K562 (cell line): ENCODE results near the gene MCM9. TPM values are rescaled to one million over a fixed set of nuclear protein-coding genes. Genes with fewer than 3 reads are reported as not detected.

Experiments
- ARHGAP35 ChIP-seq: fragments of 450-650 bp; IDR thresholded peaks from 2 replicates; pipeline ENCODE4 v1.6.1; 2018; ENCODE audit not compliant: partially characterized antibody
- ARID1B ChIP-seq: fragments of 450-650 bp; IDR thresholded peaks from 2 replicates; pipeline ENCODE4 v1.6.1; 2016; ENCODE audit warnings: antibody characterized with exemption, mild to moderate bottlenecking, inconsistent platforms
- CHD1 ChIP-seq: fragments of 200-600 bp; sonication (generic); IDR thresholded peaks from one replicate; pipeline ENCODE4 v1.6.1; 2012; ENCODE audit warnings: mild to moderate bottlenecking, moderate library complexity, low read length, inconsistent platforms
- FOXK2 ChIP-seq, 2 experiments: fragments of 450-650 bp; IDR thresholded peaks in 1 of 2; conservative IDR thresholded peaks in 1 of 2; 2 replicates each; pipeline ENCODE4 v1.6.1; 2016; ENCODE audit warnings: low read depth in 2 of 2, mild to moderate bottlenecking in 1 of 2
- FOXM1 ChIP-seq, 2 experiments: fragments of 450-650 bp in 1 of 2; sonication (generic) in 1 of 2; formaldehyde crosslinking in 1 of 2; IDR thresholded peaks; 2 replicates each; pipeline versions ENCODE4 v1.6.1 to v1.9.0; 2017 to 2022; ENCODE audit warnings: low read depth in 2 of 2, mild to moderate bottlenecking in 2 of 2, missing genetic modification reagents in 1 of 2, moderate library complexity in 1 of 2
- HMGN3 ChIP-seq: IDR thresholded peaks from 2 replicates; pipeline ENCODE4 v1.6.1; 2011; ENCODE audit warnings: borderline replicate concordance, low read depth, mild to moderate bottlenecking, mixed read lengths, low read length; ENCODE audit not compliant: insufficient read length; ENCODE audit errors: extremely low read depth
- NR2F6 ChIP-seq: fragments of 450-650 bp; formaldehyde crosslinking; IDR thresholded peaks from 2 replicates; pipeline ENCODE4 v1.4.0; 2020; ENCODE audit warnings: mild to moderate bottlenecking
- NR4A1 ChIP-seq, 2 experiments: fragments of 250-450 bp in 1 of 2; fragments of 450-650 bp in 1 of 2; sonication (Bioruptor Pico) in 1 of 2; IDR thresholded peaks; 2 replicates each; pipeline versions ENCODE4 v1.4.0 to v1.6.1; 2016 to 2020; ENCODE audit warnings: mild to moderate bottlenecking in 2 of 2, missing compliant biosample characterization in 1 of 2, missing genetic modification characterization in 1 of 2, moderate library complexity in 1 of 2
- SIX5 ChIP-seq, 2 experiments: IDR thresholded peaks; 2 replicates each; pipeline ENCODE4 v1.6.1; 2011; ENCODE audit warnings: low read length in 2 of 2, borderline replicate concordance in 1 of 2, low read depth in 1 of 2, mild to moderate bottlenecking in 1 of 2, moderate library complexity in 1 of 2; ENCODE audit not compliant: insufficient read depth in 1 of 2
- SMC3 ChIP-seq: conservative IDR thresholded peaks from 2 replicates; pipeline ENCODE4 v1.6.1; 2011; ENCODE audit warnings: low read depth, low read length, improper control_type of control experiment; ENCODE audit not compliant: insufficient read depth
- TAF7 ChIP-seq: fragments of 450-650 bp; IDR thresholded peaks from 2 replicates; pipeline ENCODE4 v1.6.1; 2016; ENCODE audit warnings: missing genetic modification characterization, missing compliant biosample characterization
- TBL1XR1 ChIP-seq, 2 experiments: IDR thresholded peaks; 2 replicates each; pipeline ENCODE4 v1.6.1; 2012; ENCODE audit warnings: improper control_type of control experiment in 2 of 2, low read length in 2 of 2, mild to moderate bottlenecking in 1 of 2
- ZNF282 ChIP-seq: sonication (generic); formaldehyde crosslinking; IDR thresholded peaks from 2 replicates; pipeline ENCODE4 v1.8.1; 2023; ENCODE audit warnings: missing genetic modification reagents
- ZNF586 ChIP-seq: fragments of 450-650 bp; formaldehyde crosslinking; conservative IDR thresholded peaks from 2 replicates; pipeline ENCODE4 v1.4.0; 2020; ENCODE audit warnings: mild to moderate bottlenecking, moderate library complexity
- ZNF639 ChIP-seq, 2 experiments: fragments of 200-800 bp in 1 of 2; sonication (Bioruptor generic) in 1 of 2; sonication (generic) in 1 of 2; formaldehyde crosslinking in 1 of 2; IDR thresholded peaks in 1 of 2; conservative IDR thresholded peaks in 1 of 2; 2 replicates each; pipeline versions ENCODE4 v1.5.0 to v1.6.1; 2016 to 2020; ENCODE audit warnings: missing compliant biosample characterization in 1 of 2, missing genetic modification characterization in 1 of 2, missing genetic modification reagents in 1 of 2
- ZNF766 ChIP-seq: fragments of 200-800 bp; sonication (Bioruptor generic); conservative IDR thresholded peaks from 2 replicates; pipeline ENCODE4 v1.6.1; 2016; ENCODE audit warnings: missing genetic modification characterization, missing compliant biosample characterization
- polyA plus RNA-seq, 8 experiments: library from polyadenylated mRNA; depleted of rRNA in 4 of 8; stranded (reverse) in 5 of 8; unstranded in 3 of 8; fragments of >200 nt; fragmentation: Nextera tagmentation in 2 of 8; fragmentation: Illumina TruSeq in 1 of 8; extraction: Ambion mirVana in 2 of 8; extraction: Trizol in 1 of 8; gene quantifications; 2 replicates each; pipeline versions ENCODE4 v1.2.1 to v1.2.3, GENCODE V29; 2011 to 2014; ENCODE audit warnings: inconsistent platforms in 1 of 8, missing spikeins in 1 of 8
- total RNA-seq, 7 experiments: library from RNA; depleted of rRNA in 6 of 7; stranded (reverse); fragments of >200 nt in 6 of 7; fragmentation: Illumina TruSeq in 2 of 7; extraction: Trizol in 2 of 7; gene quantifications; 2 replicates each; pipeline versions ENCODE4 v1.2.1 to v1.2.3, GENCODE V29; 2011 to 2021; ENCODE audit warnings: low replicate concordance in 1 of 7
- TF ChIP-seq, protein P1 (sequence below): sonication (generic); IDR thresholded peaks from 2 replicates; pipeline ENCODE4 v1.6.1; 2016

Gene MCM9
- total and polyA plus RNA-seq, 9 of the 15 experiments (the other 6 are each of a cell fraction or from before 2014, with no cell fraction given): 4.8 to 16.7 (median 11.6) TPM

GRCh38 chr6:118893064-118893806, 41.7 kb downstream of the MCM9 start (continued):
- TF ChIP-seq ARID1B (0 out of 2 replicates have a peak, but pooled peaks have one; percentile 50), SMC3 (no peak), TBL1XR1 (IDR thresholded peaks at IDR 0.05; ENCODE audit: low read length in 2 of 2) (no peak), TAF7 (tag) (peak; percentile 85), SIX5 (IDR thresholded peaks at IDR 0.05; ENCODE audit: borderline replicate concordance in 1 of 2, insufficient read depth in 1 of 2, low read depth in 1 of 2, low read length in 2 of 2) (no peak), ARHGAP35 (no peak), FOXM1 (IDR thresholded peaks at IDR 0.05; ENCODE audit: low read depth) (no peak), FOXM1 (CRISPR knock-in tag; IDR thresholded peaks at IDR 0.05; ENCODE audit: low read depth) (no peak), HMGN3 (no peak), ZNF282 (CRISPR knock-in tag) (no peak), NR2F6 (CRISPR knock-in tag) (0 out of 2 replicates have a peak, but pooled peaks have one; percentile 10), ZNF586 (CRISPR knock-in tag) (no peak), FOXK2 (conservative IDR thresholded peaks at IDR 0.05 in 1 of 2, IDR thresholded peaks at IDR 0.05 in 1 of 2; ENCODE audit: low read depth in 2 of 2) (peak in 1 of 2 experiments; percentile 50), CHD1 (peak; percentile 43), ZNF639 (CRISPR knock-in tag; conservative IDR thresholded peaks at IDR 0.05 in 1 of 2, IDR thresholded peaks at IDR 0.05 in 1 of 2) (no peak; a peak in 1 of 4 replicates), ZNF766 (CRISPR knock-in tag) (0 out of 2 replicates have a peak, but pooled peaks have one; percentile 21), NR4A1 (CRISPR knock-in tag; IDR thresholded peaks at IDR 0.05) (no peak), NR4A1 (tag; IDR thresholded peaks at IDR 0.05) (peak; percentile 79; the same call in 1 of the 2 replicates)
- TF ChIP-seq, protein P1, sequence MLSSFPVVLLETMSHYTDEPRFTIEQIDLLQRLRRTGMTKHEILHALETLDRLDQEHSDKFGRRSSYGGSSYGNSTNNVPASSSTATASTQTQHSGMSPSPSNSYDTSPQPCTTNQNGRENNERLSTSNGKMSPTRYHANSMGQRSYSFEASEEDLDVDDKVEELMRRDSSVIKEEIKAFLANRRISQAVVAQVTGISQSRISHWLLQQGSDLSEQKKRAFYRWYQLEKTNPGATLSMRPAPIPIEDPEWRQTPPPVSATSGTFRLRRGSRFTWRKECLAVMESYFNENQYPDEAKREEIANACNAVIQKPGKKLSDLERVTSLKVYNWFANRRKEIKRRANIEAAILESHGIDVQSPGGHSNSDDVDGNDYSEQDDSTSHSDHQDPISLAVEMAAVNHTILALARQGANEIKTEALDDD: peak; percentile 2; the same call in 1 of the 2 replicates
